Tibial nerve (tissue), 3 donors: ENCODE data around the gene HOXB2.

Experiments
- CTCF ChIP-seq, 5 experiments: fragments of 200-600 bp in 3 of 5; fragments of 450-650 bp in 2 of 5; sonication (generic) in 3 of 5; IDR thresholded peaks; one replicate each; pipeline ENCODE4 v1.5.1; 2016 to 2019; ENCODE audit warnings: antibody characterized with exemption in 5 of 5, mild to moderate bottlenecking in 3 of 5, moderate library complexity in 2 of 5
- POLR2A ChIP-seq, 2 donors: fragments of 450-650 bp; IDR thresholded peaks; one replicate each; pipeline ENCODE4 v1.6.1; 2017; ENCODE audit warnings: antibody characterized with exemption in 2 of 2, mild to moderate bottlenecking in 2 of 2, moderate library complexity in 2 of 2

GRCh38 chr17:48571826-48572417 is 27.0 kb upstream of the HOXB2 start:
- TF ChIP-seq POLR2A (IDR thresholded peaks at IDR 0.05): no peak
- no peak for TF ChIP-seq CTCF (IDR thresholded peaks at IDR 0.05)
